Activated naive CD4-positive, alpha-beta T cell treated with anti-CD3 and anti-CD28 coated beads for 36 hours (primary cell): Measurements from ENCODE around the gene ADAM8. TPM values are rescaled to one million over a fixed set of nuclear protein-coding genes. Genes with fewer than 3 reads are reported as not detected.

Experiments used
- CTCF ChIA-PET: fragments of 350-600 bp; sonication (Branson Sonifier 250); formaldehyde crosslinking; loops from one replicate; lab custom pipeline; 2021; ENCODE audit warnings: antibody characterized with exemption; lab: Charles Lee
- DNase-seq: peaks from one replicate; pipeline ENCODE4 v3.0.0-alpha.2; 2020
- H3K27ac Mint-ChIP-seq: one replicate; pipeline ENCODE4 v1.8.0; 2021; ENCODE audit warnings: mild to moderate bottlenecking, mixed read lengths
- H3K27me3 Mint-ChIP-seq: one replicate; pipeline ENCODE4 v1.8.0; 2021; ENCODE audit warnings: low read depth, mixed read lengths
- H3K36me3 Mint-ChIP-seq: one replicate; pipeline ENCODE4 v1.8.0; 2021; ENCODE audit warnings: low read depth, mixed read lengths
- H3K4me1 Mint-ChIP-seq: one replicate; pipeline ENCODE4 v1.8.0; 2021; ENCODE audit warnings: low read depth, mixed read lengths
- H3K4me3 Mint-ChIP-seq: one replicate; pipeline ENCODE4 v1.8.0; 2021; ENCODE audit warnings: mild to moderate bottlenecking, moderate library complexity, mixed read lengths
- H3K9me3 Mint-ChIP-seq: one replicate; pipeline ENCODE4 v1.8.0; 2021; ENCODE audit warnings: mixed read lengths
- intact Hi-C: fragments of 100-400 bp; cut with micrococcal nuclease; formaldehyde crosslinking; loops from one replicate; pipeline ENCODE4 v1.15.1; 2023
- total RNA-seq, 2 experiments: library from RNA; stranded (reverse); gene quantifications; one replicate each; pipeline ENCODE4 v1.2.3, GENCODE V29; 2021

Gene ADAM8
- total RNA-seq, 2 experiments from 2014 or later: 112 to 120 TPM

DNA sequence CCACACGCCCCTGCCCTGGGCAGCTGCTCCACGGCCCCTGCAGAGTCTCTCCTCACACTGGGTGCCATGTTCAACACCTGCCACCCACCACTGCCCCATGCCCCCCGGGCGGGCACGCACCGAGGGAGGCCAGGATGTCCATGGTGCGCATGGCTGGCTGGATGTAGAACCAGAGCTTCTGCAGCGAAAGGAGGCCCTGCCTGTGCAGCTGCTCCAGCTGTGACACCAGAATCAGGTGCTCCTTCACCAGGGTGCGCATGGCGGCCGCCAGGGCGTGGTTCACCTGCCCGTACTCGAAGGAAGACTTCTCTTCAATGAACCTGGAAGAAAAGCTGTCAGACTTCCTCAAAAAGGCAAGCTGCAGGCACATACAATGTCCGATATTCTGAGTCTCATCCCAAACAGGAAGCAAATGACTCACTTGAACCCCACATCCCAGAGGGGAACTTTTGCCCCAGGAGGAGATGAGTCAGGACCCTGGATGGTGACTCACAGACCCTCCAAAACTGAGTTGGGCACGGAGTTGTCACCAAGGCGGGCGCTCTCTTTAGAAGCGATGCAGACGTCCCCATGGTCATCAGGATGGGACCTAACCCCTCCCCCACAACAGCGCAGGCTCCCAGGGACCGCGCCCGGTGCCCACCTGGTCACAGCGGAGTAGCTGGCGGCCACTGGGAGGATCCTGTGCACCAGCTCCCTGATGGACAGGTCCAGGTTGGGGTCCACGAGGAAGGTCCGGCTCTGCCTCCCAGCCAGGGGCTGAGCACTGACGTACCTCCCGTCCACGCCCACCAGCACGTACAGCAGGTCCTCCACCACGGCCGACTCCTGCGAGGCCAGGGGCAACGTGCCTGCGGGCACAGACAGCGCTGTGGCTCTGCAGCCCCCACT lies 16.5 kb upstream of the ADAM8 start:
- Mint-ChIP-seq H3K9me3 (no peaks in the 10 kb centered on the region), H3K27ac (no peak overlapping the region), H3K36me3 (peaks cover 19% of the 10 kb centered on the region), H3K27me3 (no peaks in the 10 kb centered on the region), H3K4me3 (no peak overlapping the region), H3K4me1 (peaks cover 4% of the 10 kb centered on the region)
- intact Hi-C loops: no loop called here
- CTCF ChIA-PET: no interaction called here
- no peak for DNase-seq

DNA sequence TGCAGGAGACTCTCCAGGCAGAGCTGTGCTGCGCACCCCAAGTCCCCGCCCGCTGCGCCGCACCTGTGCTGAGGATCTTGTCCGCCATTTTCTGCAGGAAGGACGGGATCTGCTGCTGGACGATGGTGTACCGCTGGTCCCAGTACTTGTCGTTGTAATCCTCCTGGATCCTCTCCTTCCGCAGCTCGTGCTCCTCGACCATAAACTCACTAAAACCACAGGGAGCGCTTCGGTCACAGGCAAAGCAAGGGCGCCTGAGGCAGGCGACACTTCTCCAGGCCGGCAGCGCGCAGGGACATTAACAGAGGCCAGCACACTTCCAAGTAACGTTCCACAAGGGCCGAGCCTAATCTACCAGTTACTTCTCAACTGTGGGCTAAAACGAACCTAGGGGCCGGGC lies 13.1 kb upstream of the ADAM8 start:
- Mint-ChIP-seq H3K4me3 (no peak overlapping the region), H3K27ac (no peak overlapping the region), H3K36me3 (peaks cover 31% of the 10 kb centered on the region), H3K9me3 (no peaks in the 10 kb centered on the region), H3K4me1 (peaks cover 4% of the 10 kb centered on the region), H3K27me3 (no peaks in the 10 kb centered on the region)
- intact Hi-C loops: no loop called here
- CTCF ChIA-PET: no interaction called here
- no peak for DNase-seq

DNA sequence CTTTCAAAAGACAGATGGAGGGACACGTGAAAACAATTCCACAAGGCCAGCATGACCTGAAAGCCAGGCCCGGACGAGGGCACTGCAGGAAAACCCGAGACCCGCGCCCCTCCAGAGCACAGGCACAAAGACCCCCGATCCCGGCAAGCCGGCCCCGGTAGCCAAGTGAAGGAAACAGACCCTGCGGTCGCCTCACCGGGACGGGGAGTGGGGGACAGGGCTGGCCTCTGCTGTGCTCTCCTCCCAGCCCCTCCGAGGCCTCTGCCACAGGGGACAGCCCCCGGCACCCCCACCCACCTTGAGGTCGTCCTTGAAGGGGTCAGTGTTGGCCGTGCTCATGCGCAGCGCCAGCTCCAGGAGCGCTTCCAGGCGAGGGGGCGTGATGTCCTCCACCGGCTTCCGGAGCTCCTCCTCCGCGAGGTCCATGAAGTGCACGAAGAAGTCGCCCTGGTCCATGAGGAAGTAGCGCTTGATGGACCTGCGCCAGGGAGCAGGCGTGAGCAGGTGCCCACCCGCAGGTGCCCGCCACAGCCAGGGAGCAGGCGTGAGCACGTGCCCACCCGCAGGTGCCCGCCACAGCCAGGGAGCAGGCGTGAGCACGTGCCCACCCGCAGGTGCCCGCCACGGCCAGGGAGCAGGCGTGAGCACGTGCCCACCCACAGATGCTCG lies 11.3 kb upstream of the ADAM8 start:
- no peak overlapping the region for H3K27ac Mint-ChIP-seq
- H3K4me1 Mint-ChIP-seq: no peaks in the 10 kb centered on the region
- DNase-seq: no peak
- intact Hi-C loops: no loop called here
- CTCF ChIA-PET: interaction anchor here (1.0 kb wide), 1 partner anchor 40 kb away, joined by 3 read pairs; no protein-coding TSS in a partner anchor
- H3K9me3 Mint-ChIP-seq: no peaks in the 10 kb centered on the region
- H3K36me3 Mint-ChIP-seq: peaks cover 32% of the 10 kb centered on the region
- no peak overlapping the region for H3K4me3 Mint-ChIP-seq
- H3K27me3 Mint-ChIP-seq: no peaks in the 10 kb centered on the region

DNA sequence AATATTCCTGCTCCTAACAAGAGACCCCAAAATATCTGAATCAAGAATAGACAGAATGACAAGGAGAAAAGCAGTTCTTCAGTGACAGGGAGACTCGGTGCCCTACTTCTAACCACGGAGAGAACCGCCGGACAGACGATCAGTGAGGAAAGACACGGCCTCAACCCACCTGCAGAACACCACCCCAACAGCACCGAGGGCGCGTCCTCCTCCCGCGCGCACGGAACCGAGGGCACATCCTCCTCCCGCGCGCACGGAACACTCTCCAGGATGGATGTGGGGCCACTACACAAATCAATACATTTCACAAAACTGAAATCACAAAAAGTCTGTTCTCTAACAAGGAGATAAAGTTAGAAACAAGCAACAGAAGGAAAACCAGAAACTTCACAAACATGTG lies 9.7 kb upstream of the ADAM8 start:
- H3K4me1 Mint-ChIP-seq: no peaks in the 10 kb centered on the region
- no peak for DNase-seq
- intact Hi-C loops: no loop called here
- no peak overlapping the region for H3K4me3 Mint-ChIP-seq
- no peaks in the 10 kb centered on the region for H3K9me3 Mint-ChIP-seq
- no peak overlapping the region for H3K27ac Mint-ChIP-seq
- CTCF ChIA-PET: no interaction called here
- peaks cover 33% of the 10 kb centered on the region for H3K36me3 Mint-ChIP-seq
- no peaks in the 10 kb centered on the region for H3K27me3 Mint-ChIP-seq

DNA sequence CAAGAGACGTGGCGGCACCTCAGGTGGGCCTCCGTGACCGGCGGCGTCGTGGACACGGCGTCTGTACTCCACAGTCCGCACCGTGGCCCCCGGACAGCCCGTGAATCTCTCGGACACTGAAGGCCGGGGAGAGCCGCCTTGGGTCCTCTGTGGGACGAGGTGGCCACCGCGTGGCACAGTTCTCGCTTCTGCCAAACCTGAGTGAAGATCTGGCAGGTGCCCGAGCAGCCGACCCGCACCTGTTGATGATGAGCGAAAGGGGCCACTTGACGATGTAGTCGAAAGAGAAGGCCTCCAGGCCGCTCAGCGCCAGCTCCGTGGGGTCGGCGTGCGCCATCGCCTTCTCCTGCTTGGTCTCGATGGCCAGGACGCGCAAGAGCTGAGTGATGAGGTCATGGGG lies 8.5 kb upstream of the ADAM8 start:
- intact Hi-C loops: no loop called here
- H3K9me3 Mint-ChIP-seq: no peaks in the 10 kb centered on the region
- CTCF ChIA-PET: no interaction called here
- H3K4me1 Mint-ChIP-seq: no peaks in the 10 kb centered on the region
- H3K4me3 Mint-ChIP-seq: no peak overlapping the region
- no peaks in the 10 kb centered on the region for H3K27me3 Mint-ChIP-seq
- DNase-seq: no peak
- peaks cover 31% of the 10 kb centered on the region for H3K36me3 Mint-ChIP-seq
- no peak overlapping the region for H3K27ac Mint-ChIP-seq

DNA sequence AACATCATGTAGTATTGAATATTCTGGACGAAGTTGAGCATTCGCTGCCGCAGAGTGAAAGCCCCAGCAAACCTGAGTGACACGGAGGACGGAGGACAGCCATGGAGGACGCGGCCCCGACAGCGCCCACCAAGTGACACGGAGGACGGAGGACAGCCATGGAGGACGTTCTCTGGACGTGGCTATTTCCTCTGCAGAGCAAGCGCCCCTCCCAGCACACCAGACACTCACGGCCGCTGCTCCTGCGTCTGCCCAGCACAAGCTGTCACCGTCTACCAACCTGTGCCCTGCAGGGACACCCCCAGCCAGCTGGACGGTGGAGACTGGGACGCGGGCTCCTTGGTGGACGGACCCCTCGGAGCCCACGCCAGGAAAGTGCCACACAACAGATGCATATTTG lies 7.3 kb upstream of the ADAM8 start:
- Mint-ChIP-seq H3K4me1 (peaks cover 4% of the 10 kb centered on the region), H3K36me3 (peaks cover 29% of the 10 kb centered on the region), H3K27ac (no peak overlapping the region), H3K9me3 (no peaks in the 10 kb centered on the region), H3K27me3 (no peaks in the 10 kb centered on the region), H3K4me3 (no peak overlapping the region)
- intact Hi-C loops: no loop called here
- DNase-seq: no peak
- CTCF ChIA-PET: no interaction called here

DNA sequence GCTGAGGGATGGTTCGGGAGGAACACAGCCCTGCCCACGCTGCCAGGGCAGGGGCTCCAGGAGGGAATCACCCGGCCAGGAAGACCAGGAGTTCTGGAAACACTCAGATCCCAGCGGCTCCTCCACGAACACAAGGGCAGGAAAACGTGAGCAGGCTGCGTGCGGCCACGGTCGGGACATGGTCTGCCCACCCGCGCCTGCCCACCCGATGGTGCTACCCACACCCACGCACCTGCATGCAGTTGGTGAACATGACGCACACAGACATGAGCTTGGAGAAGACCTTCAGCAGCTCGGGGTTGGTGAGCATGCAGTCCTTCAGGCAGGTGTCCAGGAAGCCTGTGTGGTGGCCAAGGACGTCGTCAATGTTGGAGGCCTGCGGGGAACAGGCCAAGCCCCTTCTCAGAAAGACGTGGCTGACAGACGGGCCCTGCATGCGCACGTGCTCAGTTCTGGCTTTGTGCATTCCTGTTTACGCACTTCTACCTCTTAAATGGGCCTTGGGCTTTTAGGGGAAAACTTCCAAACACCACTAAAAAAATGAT lies 6.2 kb upstream of the ADAM8 start:
- no peaks in the 10 kb centered on the region for H3K9me3 Mint-ChIP-seq
- H3K4me1 Mint-ChIP-seq: peaks cover 13% of the 10 kb centered on the region
- peaks cover 25% of the 10 kb centered on the region for H3K36me3 Mint-ChIP-seq
- no peaks in the 10 kb centered on the region for H3K27me3 Mint-ChIP-seq
- no peak overlapping the region for H3K4me3 Mint-ChIP-seq
- no peak overlapping the region for H3K27ac Mint-ChIP-seq
- intact Hi-C loops: no loop called here
- CTCF ChIA-PET: interaction anchor here (1.9 kb wide), 1 partner anchor 25 kb away, joined by 9 read pairs; no protein-coding TSS in a partner anchor
- no peak for DNase-seq

DNA sequence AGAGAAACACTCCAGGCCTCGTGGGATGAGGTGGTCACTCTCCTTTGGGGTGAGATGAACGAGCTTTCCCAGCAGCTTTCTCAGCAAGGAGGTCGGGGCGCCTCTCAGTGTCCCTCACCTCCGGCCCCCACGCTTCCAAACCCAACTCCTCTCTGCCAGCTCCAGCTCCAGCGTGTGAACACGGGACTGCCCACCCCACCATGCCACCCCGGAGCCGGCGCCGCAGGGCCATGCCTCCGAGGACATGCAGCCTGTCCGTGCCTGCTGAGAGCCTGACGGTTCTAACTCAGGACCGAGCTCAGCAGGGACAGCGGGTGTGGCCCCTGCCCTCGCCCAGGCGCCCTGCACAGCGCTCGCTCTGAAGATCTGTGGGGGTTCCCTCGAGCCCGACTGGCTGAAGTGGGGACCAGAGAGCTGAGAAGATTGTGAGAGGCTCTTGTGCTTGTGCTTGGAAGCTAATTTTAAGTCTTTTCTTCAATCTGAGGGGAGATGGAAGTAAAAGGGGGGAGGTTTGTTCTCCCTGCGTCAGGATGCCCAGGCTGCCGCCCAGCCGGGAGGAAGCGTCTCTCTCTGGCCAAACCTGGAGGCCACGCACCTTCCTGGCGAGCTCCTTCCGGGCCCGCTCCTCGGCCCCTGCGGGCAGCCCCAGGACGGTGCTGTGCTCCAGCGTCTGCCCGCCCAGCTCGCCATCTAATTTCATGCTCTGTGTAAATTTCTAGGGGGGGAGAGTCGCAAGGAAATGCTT lies 5.1 kb upstream of the ADAM8 start:
- peaks cover 17% of the 10 kb centered on the region for H3K4me1 Mint-ChIP-seq
- H3K27me3 Mint-ChIP-seq: no peaks in the 10 kb centered on the region
- H3K27ac Mint-ChIP-seq: no peak overlapping the region
- CTCF ChIA-PET: interaction anchor here (1.9 kb wide), 1 partner anchor 26 kb away, joined by 9 read pairs; no protein-coding TSS in a partner anchor
- no peak for DNase-seq
- no peaks in the 10 kb centered on the region for H3K9me3 Mint-ChIP-seq
- H3K4me3 Mint-ChIP-seq: no peak overlapping the region
- H3K36me3 Mint-ChIP-seq: peaks cover 19% of the 10 kb centered on the region
- intact Hi-C loops: no loop called here

DNA sequence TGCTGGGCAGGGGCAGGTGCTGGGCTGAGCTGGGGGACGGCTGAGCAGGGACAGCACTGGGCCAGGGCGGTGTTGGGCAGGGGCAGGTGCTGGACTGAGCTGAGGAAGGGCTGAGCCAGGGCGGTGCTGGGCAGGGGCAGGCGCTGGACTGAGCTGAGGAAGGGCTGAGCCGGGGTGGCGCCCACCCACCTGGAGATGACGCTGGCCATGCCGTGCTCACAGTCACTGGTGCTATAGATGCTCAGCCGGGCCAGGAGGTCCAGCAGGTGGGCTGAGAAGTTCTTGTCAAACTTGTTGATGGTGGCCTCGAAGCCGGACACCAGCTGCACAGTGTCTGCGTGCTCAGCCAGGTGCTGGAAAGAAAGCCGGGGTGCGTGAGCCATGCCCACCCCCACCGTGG lies 4.4 kb upstream of the ADAM8 start:
- intact Hi-C loops: no loop called here
- DNase-seq: no peak
- peaks cover 15% of the 10 kb centered on the region for H3K36me3 Mint-ChIP-seq
- H3K27ac Mint-ChIP-seq: no peak overlapping the region
- CTCF ChIA-PET: interaction anchor here (0.6 kb wide), 1 partner anchor 299 kb away, joined by 3 read pairs; no protein-coding TSS in a partner anchor
- no peaks in the 10 kb centered on the region for H3K9me3 Mint-ChIP-seq
- H3K4me1 Mint-ChIP-seq: peaks cover 17% of the 10 kb centered on the region
- H3K4me3 Mint-ChIP-seq: no peak overlapping the region
- no peaks in the 10 kb centered on the region for H3K27me3 Mint-ChIP-seq

DNA sequence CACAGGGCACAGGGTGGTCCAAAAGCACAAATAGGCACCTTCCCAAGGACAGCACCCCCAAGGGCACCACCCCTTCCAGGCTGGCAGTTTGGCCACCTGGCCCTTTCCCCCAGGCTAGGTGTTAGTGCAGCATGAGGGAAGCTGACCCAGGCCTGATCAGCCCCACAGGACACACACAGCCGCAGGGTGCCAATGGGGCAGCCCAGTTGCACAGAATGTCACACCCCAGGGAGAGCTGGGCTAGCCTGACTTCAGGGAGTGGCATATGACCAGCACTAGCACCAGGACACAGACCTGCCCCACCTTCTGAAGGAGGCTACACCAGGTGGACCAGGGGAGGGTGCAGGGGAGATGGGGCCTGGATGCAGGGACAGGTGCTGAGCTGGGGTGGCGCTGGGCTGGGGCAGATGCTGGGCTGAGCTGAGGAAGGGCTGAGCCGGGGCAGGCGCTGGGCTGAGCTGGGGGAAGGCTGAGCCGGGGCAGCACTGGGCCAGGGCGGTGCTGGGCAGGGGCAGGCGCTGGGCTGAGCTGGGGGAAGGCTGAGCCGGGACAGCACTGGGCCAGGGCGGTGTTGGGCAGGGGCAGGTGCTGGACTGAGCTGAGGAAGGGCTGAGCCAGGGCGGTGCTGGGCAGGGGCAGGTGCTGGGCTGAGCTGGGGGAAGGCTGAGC lies 3.9 kb upstream of the ADAM8 start:
- H3K36me3 Mint-ChIP-seq: peaks cover 10% of the 10 kb centered on the region

DNA sequence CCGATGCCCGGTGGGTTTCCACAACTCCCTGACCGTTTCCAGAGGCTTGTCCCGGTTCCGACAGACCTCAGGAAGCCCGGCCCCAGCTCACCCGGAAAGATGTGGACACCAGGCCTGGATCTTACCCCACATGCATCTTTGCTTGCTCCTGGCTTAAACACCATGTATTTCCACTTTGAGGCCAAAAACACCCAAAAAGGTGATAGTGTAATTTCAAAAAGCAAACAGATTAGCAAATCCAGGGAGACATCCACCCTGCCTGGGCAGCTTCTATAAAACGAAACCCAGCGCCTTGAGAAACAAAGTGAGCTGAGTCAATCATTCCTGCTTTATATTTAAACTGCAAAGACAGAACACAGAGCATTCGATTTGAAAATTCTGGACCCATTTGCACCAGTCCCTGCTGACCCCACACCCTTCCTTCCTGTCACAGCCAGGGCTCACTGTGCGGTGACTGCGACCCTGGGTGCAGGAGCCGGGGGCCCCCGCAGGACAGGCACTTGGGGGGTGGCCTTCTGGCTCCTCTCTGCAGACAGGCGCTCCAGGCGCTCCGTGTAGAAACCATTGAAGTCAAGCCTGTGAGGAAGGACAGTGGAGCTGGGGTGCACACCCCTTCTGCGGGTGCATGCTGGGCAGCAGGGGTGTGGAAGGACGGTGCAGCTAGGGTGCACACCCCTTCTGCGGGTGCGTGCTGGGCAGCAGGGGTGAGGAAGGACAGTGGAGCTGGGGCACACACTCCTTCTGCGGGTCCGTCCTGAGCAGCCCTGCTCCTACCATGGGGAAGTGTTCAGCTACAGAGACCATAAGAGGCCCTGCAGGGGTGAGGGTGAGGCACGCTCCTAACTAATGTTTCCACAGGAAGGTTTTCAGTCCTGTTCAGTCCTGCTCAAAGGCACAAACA lies 2.9 kb upstream of the ADAM8 start:
- H3K4me1 Mint-ChIP-seq: peaks cover 23% of the 10 kb centered on the region
- CTCF ChIA-PET: interaction anchor here (0.6 to 2.8 kb wide), 3 partner anchors 15 to 28 kb away, joined by 3 to 7 read pairs (median 4); no protein-coding TSS in a partner anchor
- no peak overlapping the region for H3K4me3 Mint-ChIP-seq
- no peak for DNase-seq
- intact Hi-C loops: loop anchor here (5.0 kb wide), 2 partner anchors 317 to 347 kb away; no protein-coding TSS in a partner anchor
- no peaks in the 10 kb centered on the region for H3K9me3 Mint-ChIP-seq
- H3K36me3 Mint-ChIP-seq: peaks cover 11% of the 10 kb centered on the region
- H3K27ac Mint-ChIP-seq: no peak overlapping the region
- H3K27me3 Mint-ChIP-seq: no peaks in the 10 kb centered on the region

More for the DNA sequence above, 3.9 kb upstream of the ADAM8 start:
- H3K4me1 Mint-ChIP-seq: peaks cover 20% of the 10 kb centered on the region
- no peak overlapping the region for H3K27ac Mint-ChIP-seq
- H3K27me3 Mint-ChIP-seq: no peaks in the 10 kb centered on the region
- no peak overlapping the region for H3K4me3 Mint-ChIP-seq
- intact Hi-C loops: no loop called here
- CTCF ChIA-PET: interaction anchor here (0.6 to 2.8 kb wide), 3 partner anchors 16 to 298 kb away, joined by 3 to 7 read pairs (median 3); no protein-coding TSS in a partner anchor
- no peaks in the 10 kb centered on the region for H3K9me3 Mint-ChIP-seq
- no peak for DNase-seq
